Kasumi-1 (cell line): ENCODE results near the gene PSEN1.
A peak's percentile ranks its signal among the peaks of the same experiment; 100 is the strongest.

Experiments used
- DNase-seq, 2 experiments: peaks; one replicate each; lab custom pipeline; 2025; lab: John Stamatoyannopoulos, UW

The PSEN1 gene

DNA sequence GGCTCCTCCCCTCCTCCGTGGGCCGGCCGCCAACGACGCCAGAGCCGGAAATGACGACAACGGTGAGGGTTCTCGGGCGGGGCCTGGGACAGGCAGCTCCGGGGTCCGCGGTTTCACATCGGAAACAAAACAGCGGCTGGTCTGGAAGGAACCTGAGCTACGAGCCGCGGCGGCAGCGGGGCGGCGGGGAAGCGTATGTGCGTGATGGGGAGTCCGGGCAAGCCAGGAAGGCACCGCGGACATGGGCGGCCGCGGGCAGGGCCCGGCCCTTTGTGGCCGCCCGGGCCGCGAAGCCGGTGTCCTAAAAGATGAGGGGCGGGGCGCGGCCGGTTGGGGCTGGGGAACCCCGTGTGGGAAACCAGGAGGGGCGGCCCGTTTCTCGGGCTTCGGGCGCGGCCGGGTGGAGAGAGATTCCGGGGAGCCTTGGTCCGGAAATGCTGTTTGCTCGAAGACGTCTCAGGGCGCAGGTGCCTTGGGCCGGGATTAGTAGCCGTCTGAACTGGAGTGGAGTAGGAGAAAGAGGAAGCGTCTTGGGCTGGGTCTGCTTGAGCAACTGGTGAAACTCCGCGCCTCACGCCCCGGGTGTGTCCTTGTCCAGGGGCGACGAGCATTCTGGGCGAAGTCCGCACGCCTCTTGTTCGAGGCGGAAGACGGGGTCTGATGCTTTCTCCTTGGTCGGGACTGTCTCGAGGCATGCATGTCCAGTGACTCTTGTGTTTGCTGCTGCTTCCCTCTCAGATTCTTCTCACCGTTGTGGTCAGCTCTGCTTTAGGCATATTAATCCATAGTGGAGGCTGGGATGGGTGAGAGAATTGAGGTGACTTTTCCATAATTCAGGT lies at the start of gene PSEN1:
Gene PSEN1, plus strand, starts transcription at position 121 of the 839 bp plus-strand sequence. CDS start 11,513 bp downstream, outside the sequence.
- DNase-seq, result peak; percentile 88 to 91

DNA sequence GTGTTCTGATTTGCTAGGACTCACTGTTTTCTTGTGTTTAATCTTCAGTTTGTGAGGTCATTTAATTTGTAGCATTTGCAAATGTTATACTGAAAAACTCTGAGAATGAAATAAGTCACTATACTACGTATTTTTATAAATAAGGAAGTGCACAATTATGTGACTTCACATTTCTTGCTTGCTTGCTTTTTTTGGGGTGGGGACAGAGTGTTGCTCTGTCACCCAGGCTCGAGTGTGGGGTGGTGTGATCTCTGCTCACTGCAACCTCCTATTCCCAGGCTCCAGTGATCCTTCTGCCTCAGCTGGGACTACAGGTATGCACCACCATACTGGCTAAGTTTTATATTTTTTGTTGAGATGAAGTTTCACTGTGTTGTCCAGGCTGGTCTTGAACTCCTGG lies 45.3 kb upstream of the PSEN1 start:
- DNase-seq, result no peak

DNA sequence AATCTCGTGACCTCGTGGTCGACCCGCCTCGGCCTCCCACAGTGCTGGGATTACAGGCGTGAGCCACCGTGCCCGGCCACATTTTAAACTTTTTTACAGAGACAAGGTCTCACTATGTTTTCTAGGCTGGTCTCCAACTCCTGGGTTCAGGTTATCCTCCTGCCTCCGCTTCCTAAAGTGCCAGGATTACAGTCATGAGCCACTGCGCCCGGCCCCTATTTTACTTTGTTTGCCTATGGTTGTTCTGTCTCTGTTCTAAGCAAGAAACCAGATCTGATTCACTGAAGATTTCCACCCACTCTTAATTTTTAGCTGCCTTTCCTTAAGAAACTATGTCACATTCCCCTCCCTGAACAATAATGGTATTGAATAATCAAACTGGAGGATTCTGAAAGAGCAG lies 38.9 kb upstream of the PSEN1 start:
- no peak for DNase-seq

DNA sequence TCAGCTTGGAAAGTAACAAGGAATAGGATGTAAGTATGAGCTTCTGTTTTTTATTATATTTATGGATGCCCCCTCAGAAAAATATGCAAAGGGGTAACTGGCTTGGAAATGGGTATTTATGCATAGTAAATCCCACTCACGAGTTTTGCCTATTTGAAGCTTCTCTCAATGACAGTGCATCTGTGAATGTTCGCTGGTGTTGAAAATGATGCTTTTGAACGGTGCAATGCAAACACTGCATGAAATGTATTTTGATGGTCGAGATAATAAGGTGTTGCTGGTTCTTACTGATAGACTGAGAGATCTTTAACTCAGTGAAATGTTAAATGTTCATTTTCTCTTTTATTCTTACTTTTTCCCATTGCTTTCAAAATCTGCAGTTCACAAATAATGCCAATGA lies 36.0 kb upstream of the PSEN1 start:
- DNase-seq, result no peak

DNA sequence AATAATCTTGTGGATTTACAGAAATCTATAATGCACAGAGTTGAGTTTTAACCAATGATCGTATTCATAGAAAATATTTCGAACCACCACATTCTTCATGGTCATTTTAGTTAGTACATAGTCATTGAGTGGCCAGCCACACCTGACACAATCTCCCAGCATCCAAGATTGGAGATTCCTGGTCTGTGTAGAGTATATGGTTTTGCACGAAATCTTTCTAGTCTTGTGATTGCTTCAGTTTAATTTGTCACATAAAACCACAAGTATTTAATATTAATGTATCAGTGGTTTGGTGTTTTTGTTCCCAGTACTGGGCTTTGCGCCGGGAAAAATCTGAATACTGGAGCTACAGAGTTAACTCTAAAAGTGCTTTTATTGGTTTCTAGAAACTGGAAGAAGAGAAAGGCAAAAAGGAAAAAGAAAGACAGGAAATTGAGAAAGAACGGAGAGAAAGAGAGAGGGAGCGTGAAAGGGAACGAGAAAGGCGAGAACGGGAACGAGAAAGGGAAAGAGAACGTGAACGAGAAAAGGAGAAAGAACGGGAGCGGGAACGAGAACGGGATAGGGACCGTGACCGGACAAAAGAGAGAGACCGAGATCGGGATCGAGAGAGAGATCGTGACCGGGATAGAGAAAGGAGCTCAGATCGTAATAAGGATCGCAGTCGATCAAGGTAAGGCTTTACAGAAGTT lies 33.4 kb upstream of the PSEN1 start:
- no peak for DNase-seq

DNA sequence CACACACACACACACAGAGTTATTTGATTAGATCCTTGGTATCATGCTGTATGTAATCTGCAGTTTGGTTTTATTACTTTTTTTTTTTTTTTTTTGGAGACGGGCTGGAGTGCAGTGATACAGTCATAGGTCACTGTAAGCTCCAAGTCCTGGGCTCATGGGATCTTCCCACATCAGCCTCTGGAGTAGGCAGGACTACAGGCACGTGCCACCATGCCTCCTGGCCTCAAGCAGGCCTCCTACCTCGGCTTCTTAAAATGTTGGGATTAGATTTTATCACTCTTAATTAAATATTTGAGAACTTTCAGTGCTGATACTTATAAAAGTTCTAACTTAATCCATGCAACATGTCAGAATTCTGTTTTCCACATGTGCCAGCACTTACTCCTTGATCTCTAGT lies 31.3 kb upstream of the PSEN1 start:
- DNase-seq, result no peak

DNA sequence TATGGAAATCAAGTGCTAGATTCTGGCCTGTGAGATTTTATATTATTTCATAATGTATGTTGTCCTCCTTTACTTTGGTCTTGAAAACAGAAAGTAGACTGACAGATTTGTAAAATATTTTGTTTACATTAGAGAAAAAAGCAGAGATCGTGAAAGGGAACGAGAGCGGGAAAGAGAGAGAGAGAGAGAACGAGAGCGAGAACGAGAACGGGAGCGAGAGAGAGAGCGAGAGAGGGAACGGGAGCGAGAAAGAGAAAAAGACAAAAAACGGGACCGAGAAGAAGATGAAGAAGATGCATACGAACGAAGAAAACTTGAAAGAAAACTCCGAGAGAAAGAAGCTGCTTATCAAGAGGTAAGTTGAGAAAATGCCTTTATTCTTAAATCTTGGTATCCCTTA lies 30.6 kb upstream of the PSEN1 start:
- no peak for DNase-seq

DNA sequence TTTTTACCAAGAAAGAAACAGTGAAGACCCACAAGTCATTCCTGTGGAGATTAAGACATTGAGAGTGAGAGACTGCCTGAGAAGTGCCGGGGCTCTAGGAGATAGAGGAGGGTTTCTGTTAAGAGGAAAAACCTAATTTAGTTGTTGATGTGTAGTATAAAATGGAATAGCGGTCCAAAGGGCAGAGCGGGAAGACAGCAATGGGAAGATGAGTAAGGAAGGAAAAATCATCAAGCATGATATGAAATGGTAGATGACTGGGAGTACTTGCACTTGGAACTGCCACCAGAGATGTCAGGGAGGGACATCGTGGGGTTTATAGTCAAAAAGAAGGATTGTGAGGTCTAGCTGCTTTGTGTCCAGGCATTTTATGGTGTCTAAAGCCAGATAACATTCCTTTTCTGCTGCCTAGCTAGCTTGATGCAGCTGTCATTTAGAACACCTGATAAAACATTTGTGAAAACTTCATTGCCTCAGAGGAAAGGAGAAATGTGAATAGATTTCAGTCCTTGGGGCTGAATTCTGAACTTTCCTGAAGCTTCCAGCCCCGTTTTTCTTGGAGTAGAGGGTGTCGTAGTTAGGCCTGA lies 20.1 kb upstream of the PSEN1 start:
- no peak for DNase-seq

DNA sequence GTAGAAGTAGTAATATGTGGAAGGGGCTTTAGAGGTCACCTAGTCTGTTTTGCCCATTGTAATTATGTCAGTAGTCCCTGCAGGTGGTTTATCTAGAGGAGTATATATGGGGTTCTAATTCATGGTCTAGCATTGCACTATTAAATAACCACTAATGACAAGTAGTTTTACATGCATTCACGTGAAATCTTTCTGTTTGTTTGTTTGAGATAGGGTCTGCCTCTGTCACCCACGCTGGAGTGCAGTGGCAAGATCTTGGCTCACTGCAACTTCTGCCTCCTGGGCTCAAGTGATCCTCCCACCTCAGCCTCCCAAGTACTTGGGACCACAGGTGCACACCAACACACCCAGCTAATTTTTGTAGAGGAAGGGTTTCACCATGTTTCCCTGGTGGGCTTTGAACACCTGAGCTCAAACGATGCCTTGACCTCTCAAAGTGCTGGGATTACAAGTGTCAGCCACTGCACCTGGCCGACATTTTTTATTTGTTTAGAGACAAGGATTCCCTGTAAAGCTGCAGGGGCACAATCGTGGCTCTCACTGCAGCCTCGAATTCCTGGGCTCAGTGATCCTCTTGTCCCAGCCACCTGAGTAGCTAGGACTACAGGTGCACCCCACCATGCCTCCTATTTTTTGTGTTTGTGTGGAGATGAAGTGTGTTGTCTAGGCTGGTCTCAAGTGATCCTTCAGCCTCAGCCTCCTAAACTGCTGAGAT lies 12.0 kb upstream of the PSEN1 start:
- DNase-seq, result no peak

DNA sequence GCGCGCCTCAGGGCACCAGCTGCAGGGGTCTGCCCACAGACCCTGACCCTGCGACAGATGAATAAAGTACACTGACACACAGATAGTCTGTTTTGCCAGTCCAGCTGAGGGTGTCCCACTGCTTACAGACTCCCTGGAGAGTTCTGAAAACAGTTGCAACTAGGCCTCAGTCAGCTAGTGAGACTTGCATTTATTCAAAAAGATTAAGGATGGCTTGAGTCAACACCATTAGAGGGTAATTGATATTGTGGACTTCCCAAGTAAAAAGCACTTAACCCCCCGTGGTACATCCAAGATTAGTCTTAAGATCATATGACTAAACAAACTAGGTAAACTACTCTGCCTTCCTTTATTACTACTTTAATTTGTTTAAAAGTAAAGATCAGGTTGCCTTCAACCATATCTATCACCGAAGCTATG lies 11.1 kb upstream of the PSEN1 start:
- DNase-seq, result no peak

DNA sequence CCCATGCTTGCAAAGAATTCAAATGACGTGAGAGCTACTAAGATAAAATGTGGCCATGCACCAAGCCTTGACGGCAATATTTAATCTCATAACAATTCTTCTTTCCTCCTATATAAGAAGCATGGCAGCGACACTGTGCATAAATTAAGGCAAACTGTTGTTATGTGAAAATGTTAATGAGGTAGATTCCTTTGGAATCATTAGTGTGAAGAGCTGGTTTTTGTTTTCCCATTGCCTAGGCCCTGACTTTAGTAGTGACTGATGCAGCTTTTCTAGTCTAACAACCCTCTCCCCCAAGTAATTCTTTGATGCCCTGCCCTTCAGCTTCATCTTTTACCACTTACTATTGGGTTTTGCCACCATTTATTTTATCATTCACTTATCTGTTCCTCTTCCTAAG lies 10.6 kb upstream of the PSEN1 start:
- no peak for DNase-seq

DNA sequence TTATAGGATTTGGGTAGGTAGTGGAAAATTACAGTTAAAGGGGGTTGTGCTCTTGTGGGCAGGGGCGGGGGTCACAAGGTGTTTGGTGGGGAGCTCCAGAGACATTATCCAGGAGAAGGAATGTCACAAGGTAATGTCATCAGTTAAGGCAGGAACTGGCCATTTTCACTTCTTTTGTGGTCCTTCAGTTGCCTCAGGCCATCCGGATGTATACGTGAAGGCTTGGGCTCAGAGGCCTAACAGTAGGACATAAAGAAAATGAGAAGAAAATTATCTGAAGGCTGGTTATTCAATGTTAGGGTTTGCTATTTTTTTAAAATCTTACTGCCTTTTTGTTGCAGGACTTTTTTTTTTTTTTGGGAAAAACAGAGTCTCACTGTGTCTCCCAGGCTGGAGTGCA lies 2.5 kb upstream of the PSEN1 start:
- no peak for DNase-seq

DNA sequence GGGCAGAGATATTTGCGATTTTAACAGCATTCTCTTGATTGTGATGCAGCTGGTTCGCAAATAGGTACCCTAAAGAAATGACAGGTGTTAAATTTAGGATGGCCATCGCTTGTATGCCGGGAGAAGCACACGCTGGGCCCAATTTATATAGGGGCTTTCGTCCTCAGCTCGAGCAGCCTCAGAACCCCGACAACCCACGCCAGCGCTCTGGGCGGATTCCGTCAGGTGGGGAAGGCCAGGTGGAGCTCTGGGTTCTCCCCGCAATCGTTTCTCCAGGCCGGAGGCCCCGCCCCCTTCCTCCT lies 271 bp upstream of the PSEN1 start:
- no peak for DNase-seq

DNA sequence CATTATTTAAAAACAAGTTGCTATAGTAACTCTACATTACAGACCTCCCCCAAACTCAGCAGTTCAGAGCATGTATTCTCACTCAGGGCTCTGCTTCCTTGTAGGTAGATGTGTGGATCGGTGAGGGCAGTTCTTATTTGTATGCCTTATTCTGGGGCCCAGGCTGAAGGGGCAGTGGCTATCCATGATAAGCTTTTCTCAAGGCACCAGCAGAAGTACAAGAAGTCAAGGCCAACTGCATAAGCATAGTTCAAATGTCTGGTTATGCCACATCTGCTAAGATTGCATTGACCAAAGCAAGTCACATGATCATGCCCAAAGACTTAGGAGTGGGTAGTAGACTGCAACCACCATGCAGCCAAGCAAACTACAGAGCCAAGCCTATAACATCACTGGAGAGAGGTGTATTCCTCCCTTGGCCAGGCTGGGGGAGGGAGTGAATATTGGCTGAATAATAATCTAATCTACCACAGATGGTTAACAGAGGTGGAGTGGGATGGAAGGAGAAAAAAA lies 4.6 kb downstream of the PSEN1 start:
- no peak for DNase-seq

DNA sequence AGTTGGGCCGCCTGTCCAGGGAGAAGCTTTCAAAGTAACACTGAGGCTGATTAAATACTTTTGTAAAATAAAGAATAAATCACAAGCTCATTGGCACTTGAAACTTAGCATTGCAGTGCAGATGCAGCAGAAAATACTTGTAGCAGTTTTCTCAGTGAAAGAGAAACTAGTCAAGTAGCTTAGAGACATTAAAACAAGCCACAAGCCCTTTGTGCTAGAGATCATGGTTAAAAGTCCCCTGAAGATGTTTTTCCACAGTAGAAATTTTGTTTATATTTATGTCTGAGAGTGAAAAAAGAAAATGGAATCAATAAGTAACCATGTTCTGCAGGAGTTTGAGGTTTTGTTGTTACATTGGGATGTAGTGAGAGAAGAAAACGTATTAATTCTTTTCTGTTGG lies 5.9 kb downstream of the PSEN1 start:
- no peak for DNase-seq

DNA sequence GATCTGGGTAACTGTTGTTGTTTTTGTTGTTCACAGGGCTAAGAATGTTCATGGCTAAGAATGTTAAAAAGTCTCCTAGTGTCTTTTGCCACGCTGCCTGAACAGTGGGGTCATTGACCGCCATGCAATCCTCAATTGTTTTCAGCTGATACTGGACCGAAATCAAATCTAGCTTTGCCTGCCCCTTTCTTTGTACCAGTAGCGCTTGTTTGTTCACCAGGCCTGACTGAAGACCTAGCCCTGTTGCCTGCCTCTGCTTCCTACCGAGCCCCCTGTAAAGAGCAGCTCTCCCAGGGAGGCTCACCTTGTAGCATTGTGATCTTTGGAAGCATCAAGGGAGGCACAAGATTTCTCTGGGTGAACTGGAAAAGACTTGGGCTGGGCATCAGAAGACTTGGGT lies 6.7 kb downstream of the PSEN1 start:
- DNase-seq, result no peak

DNA sequence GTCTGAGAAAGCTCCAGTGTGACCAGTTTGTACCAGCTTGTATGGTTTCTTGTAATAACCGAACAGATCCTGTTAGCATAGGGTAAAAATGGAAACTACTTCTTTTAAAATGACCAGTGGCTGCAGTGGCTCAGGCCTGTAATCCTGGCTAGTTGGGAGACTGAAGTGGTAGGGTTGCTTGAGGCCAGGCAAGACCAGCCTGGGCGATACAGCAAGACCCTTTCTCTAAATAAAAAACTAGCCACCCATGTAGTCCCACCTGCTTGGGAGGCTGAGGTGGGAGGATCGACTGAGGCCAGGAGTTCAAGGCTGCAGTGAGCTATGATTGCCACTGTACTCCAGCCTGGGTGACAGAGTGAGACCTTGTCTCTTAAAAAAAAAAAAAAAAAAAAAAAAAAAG lies 7.3 kb downstream of the PSEN1 start:
- no peak for DNase-seq

DNA sequence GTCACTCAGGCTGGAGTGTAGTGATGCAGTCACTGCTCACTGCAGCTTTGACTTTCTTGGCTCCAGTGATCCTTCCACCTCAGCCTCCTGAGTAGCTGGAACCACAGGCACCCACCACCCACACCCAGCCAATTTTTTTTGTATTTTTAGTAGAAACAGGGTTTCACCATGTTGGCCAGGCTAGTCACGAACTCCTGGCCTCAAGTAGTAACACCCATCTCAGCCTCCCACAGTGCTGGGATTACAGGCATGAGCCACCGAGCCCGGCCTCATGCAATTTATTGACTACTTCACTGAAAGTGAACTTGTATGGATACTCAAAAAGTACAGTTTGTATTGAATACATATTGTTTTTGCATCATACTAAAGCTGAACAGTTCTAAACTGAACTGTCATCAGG lies 9.1 kb downstream of the PSEN1 start:
- no peak for DNase-seq

DNA sequence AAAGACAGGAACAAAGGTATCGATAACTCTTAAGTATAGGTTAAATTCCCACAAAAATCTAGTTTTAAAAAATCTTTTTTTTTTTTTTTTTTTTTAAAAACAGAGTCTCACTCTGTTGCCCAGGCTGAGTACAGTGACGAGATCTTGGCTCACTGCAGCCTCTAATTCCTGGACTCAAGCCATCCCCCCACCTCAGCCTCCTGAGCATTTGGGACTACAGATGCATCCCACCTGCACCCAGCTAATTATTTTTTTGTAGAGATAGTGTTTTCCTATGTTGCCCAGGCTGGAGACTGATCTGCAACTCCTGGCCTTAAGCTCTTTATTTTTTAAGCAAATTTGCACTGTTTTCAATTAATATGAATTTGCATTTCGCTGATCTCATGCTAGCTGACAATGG lies 9.8 kb downstream of the PSEN1 start:
- DNase-seq, result no peak

DNA sequence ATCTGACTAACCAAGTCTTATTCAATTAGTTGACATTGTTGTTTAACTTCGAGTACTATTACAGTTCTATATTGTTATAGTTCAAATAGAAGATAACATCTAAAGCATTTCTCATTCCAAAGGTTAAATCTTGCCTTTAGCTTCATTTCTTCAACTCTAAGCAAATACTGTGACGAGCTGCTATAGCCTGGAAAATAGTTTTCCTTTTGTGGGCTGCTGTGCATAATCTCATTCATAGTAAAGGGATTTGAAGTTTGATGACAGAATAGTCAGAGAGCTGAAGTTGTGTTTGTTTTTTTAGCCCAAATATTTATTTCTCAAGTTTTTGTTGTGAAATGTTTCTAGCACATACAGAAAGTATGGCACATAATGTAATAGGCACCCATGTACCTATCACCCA lies 13.4 kb downstream of the PSEN1 start:
- DNase-seq, result no peak

DNA sequence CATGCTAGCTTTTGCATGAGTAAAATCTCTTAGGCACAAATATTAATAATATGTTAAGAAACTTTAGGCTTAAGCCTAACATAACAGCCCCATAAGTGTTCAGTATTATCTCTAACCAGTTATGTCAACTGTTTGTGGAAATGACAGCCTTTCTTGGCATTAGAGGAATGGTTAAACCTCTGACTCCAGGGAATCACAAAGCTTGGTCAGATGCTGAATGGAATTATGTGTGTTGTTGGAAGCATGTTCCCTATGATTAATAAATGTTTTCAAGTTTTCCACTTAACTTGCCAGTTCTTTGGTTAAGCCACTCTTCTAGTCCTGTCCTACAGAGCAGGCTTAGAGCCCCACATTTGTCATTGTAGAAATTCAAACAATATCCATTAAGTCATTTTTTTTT lies 17.0 kb downstream of the PSEN1 start:
- no peak for DNase-seq

DNA sequence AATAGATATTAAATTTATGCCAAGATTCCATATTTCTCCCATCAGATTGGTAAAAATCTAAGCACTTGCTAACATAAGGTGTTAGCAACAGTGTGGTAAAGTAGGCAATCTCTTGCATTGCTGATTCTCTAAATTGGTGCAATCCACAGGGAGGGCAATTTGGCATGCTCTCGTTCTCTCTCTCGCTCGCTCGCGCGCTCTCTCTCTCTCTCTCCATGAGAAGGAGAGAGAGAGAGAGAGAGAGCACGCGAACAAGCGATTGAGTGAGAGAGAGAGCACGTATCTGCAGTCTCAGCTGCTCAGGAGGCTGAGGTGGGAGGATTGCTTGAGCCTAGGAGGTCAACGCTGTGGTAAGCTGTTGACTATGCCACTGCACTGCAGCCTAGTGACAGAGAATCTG lies 25.9 kb downstream of the PSEN1 start:
- no peak for DNase-seq

DNA sequence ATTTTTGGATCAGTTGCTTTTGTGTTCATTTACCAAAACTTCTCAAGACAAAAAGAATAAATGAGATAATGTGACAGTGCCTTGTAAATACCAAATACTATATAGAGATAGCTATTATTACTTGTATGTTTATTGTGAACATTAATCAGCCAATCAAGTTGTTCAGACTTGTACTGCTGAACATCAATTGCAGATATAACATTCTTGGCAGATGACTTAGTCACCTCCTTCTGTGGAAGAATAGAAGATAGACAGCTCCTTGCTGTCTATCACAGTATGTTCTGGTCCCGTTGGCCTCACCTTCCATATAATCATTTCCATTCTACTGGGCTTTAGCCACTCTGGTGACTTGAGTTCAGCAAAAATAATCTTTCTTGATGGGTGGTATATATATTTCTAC lies 30.1 kb downstream of the PSEN1 start:
- DNase-seq, result no peak
